ENCODE data around the gene PLCXD1.
"Not testable (repeated sequence)": the region's sequence is repeated elsewhere in the genome, so short reads cannot be mapped to it uniquely, and the experiment has no call there.

The PLCXD1 gene

DNA sequence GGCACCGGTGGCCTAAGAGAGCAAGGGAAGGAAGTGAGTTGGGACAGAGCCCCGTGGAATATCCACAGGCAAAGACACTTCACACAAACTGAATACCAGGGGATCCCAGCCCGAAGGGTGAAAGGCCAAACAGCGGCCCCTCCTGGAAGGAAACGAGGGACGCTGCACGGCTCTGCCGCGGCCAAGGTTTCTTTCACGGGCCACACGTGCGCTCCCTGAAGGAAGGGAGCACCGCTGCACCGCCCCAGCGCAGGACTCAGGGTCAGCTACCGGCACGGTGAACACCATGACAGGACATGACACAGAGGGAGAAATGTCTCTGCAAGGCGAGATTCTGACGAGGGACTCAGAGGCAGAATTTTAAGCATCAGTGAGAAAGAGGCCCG lies 69.0 kb downstream of the PLCXD1 start:
- peaks cover 52% of the 10 kb centered on the region for H3K36me3 ChIP-seq (ENCODE audit: control insufficient read depth, insufficient read depth, low read length)
- WGBS, 2 experiments (ENCODE audit: insufficient coverage in 2 of 2), result 94% methylated on average over 19 to 20 of the region's 20 CpGs
- H3K4me3 ChIP-seq (ENCODE audit: extremely low read depth, insufficient read depth, low read length, poor library complexity, severe bottlenecking), result no peak overlapping the region
- no peak overlapping the region for H3K27ac ChIP-seq (ENCODE audit: low read depth, low read length, severe bottlenecking)
- H3K9me3 ChIP-seq (ENCODE audit: control insufficient read depth, low read length), result no peaks in the 10 kb centered on the region
- H3K4me1 ChIP-seq (ENCODE audit: control insufficient read depth, insufficient read depth, low read length, poor library complexity, severe bottlenecking), result peaks cover 24% of the 10 kb centered on the region

DNA sequence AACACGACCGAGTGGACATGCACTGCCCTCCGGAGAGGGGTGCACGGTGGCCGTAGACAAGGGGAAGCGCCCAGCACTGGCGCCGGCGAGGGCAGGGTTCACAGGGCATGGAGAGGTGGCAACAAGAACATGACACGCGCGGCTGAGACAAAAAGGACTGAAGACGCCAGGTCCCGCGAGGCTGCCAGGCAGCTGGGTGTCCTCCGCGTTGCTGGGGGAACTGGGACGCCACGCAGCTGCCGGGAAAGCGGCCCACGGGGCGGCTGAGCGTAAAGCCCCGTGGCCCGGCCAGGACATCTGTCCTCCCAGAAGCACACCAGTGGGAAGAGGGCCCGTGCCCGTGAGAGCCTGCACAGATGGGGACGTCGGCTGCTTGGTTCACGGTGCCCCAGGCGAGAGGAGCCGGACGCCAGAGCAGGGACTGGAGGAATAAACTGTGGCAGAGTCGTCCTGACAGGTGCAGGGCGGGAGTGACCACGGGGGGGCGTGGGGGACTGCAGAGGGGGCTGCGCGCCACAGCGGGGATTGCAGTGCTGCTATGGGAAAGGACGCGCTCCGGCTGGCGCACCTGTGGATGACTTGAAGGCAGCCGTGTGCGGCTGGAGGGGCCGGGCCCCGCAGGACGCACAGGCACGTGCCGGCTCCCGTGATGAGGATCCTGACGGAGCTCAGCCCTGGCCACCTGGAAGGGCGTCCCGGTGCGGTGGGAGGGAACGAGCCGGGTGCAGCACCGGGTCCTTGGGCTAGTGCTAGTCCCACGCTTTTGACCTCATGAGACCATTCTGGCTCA lies 69.5 kb downstream of the PLCXD1 start:
- H3K4me1 ChIP-seq (ENCODE audit: control insufficient read depth, insufficient read depth, low read length, poor library complexity, severe bottlenecking), result peaks cover 26% of the 10 kb centered on the region
- no peak overlapping the region for H3K4me3 ChIP-seq (ENCODE audit: extremely low read depth, insufficient read depth, low read length, poor library complexity, severe bottlenecking)
- H3K36me3 ChIP-seq (ENCODE audit: control insufficient read depth, insufficient read depth, low read length), result peaks cover 50% of the 10 kb centered on the region
- no peaks in the 10 kb centered on the region for H3K9me3 ChIP-seq (ENCODE audit: control insufficient read depth, low read length)
- H3K27ac ChIP-seq (ENCODE audit: low read depth, low read length, severe bottlenecking), result no peak overlapping the region
- 95 to 96% methylated on average over 58 to 61 of the region's 61 CpGs for WGBS, 2 experiments (ENCODE audit: insufficient coverage in 2 of 2)

DNA sequence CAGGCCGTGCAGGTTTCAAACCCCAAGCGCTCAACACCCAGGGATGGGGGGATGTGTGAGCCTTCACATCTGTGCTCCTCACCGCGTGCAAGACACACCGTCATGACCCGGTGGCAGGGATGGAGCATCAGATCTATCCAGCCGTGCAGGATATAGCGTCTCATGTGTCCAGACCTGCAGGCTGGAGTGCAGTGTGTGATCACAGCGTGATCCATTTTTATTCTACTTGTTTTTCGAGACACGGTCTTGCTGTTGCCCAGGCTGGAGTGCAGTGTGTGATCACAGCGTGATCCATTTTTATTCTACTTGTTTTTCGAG lies 70.1 kb downstream of the PLCXD1 start:
- not testable (repeated sequence) for H3K27ac ChIP-seq (ENCODE audit: low read depth, low read length, severe bottlenecking); H3K4me3 ChIP-seq (ENCODE audit: extremely low read depth, insufficient read depth, low read length, poor library complexity, severe bottlenecking); H3K9me3 ChIP-seq (ENCODE audit: control insufficient read depth, low read length)
- peaks cover 26% of the 10 kb centered on the region for H3K4me1 ChIP-seq (ENCODE audit: control insufficient read depth, insufficient read depth, low read length, poor library complexity, severe bottlenecking)
- WGBS, 2 experiments (ENCODE audit: insufficient coverage in 2 of 2), result 88 to 97% methylated on average over 8 of the region's 13 CpGs
- H3K36me3 ChIP-seq (ENCODE audit: control insufficient read depth, insufficient read depth, low read length), result peaks cover 50% of the 10 kb centered on the region

DNA sequence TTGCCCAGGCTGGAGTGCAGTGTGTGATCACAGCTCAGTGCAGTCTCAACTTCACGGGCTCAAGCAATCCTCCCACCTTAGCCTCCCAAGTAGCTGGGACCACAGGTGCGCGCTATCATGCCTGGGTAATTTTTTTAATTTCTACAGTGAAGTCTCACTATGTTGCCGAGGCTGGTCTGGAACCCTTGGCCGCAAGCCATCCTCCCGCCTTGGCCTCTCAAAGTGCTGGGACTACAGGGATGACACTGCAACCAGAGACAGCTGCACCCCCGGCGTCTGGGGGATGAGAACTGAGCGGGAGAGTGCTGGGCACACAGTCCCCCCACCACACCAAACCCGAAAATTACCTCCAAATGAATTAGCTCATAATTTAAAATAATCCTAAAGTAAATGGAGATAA lies 70.6 kb downstream of the PLCXD1 start:
- H3K36me3 ChIP-seq (ENCODE audit: control insufficient read depth, insufficient read depth, low read length), result peaks cover 50% of the 10 kb centered on the region

DNA sequence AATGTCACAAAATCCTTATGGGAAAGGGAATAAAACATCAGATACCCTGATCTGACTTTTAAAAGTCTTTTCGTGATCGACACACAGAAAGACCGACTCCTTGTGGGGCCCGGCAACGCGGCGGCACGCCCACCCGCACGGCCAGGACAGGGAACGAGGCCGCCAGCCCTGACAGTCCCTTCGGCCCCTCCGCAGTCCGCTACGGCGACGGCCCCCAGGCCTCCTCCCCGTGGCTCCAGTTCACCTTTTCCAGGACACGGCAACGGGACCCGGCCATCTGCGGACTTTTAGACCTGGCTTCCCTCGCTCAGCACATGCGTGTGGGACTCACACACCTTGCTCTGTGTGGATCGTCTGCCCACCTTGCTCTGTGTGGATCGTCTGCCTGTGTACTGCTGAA lies 71.0 kb downstream of the PLCXD1 start:
- Histone ChIP-seq H3K36me3 (ENCODE audit: control insufficient read depth, insufficient read depth, low read length) (peaks cover 46% of the 10 kb centered on the region), H3K4me1 (ENCODE audit: control insufficient read depth, insufficient read depth, low read length, poor library complexity, severe bottlenecking) (peaks cover 33% of the 10 kb centered on the region), H3K4me3 (ENCODE audit: extremely low read depth, insufficient read depth, low read length, poor library complexity, severe bottlenecking) (no peak overlapping the region), H3K9me3 (ENCODE audit: control insufficient read depth, low read length) (no peaks in the 10 kb centered on the region), H3K27ac (ENCODE audit: low read depth, low read length, severe bottlenecking) (no peak overlapping the region)
- WGBS, 2 experiments (ENCODE audit: insufficient coverage in 2 of 2), result 91 to 96% methylated on average over 21 to 27 of the region's 27 CpGs

More for the DNA sequence above, 70.6 kb downstream of the PLCXD1 start:
- 94 to 100% methylated on average over 4 to 6 of the region's 10 CpGs for WGBS, 2 experiments (ENCODE audit: insufficient coverage in 2 of 2)
- H3K4me3 ChIP-seq (ENCODE audit: extremely low read depth, insufficient read depth, low read length, poor library complexity, severe bottlenecking), result no peak overlapping the region
- H3K27ac ChIP-seq (ENCODE audit: low read depth, low read length, severe bottlenecking), result no peak overlapping the region
- peaks cover 28% of the 10 kb centered on the region for H3K4me1 ChIP-seq (ENCODE audit: control insufficient read depth, insufficient read depth, low read length, poor library complexity, severe bottlenecking)
- H3K9me3 ChIP-seq (ENCODE audit: control insufficient read depth, low read length), result no peaks in the 10 kb centered on the region

DNA sequence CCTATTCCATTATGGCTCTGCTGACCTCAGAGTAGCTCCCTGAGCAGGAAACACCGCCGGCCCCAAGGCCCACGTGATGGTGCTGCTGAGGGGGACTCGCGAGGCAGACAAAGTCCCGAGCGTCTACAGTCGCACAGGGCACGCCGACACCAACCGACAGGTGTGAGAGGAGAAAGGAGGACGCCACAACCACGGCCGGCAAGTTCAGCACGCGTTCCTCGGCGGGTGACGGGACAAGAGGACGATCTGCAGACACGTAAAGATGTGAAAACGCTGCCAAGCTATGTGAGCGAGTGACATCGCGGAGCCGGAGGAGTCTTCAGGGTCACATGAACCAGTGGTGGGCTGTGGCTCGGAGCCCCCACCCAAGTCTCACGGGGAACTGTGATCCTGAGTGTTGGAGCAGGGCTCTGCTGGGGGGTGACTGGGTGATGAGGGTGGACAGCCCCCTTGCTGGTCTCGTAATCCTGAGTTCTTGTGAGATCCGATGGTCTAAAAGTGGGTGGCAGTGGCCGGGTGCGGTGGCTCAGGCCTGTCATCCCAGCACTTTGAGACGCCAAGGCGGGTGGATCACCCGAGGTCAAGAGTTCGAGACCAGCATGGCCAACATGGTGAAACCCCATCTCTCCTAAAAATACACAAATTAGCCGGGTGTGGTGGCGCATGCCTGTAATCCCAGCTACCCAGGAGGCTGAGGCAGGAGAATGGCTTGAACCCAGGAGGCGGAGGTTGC lies 71.6 kb downstream of the PLCXD1 start:
- no peak overlapping the region for H3K4me3 ChIP-seq (ENCODE audit: extremely low read depth, insufficient read depth, low read length, poor library complexity, severe bottlenecking)
- WGBS, 2 experiments (ENCODE audit: insufficient coverage in 2 of 2), result 95 to 97% methylated on average over 34 to 39 of the region's 39 CpGs
- H3K9me3 ChIP-seq (ENCODE audit: control insufficient read depth, low read length), result no peaks in the 10 kb centered on the region
- peaks cover 41% of the 10 kb centered on the region for H3K36me3 ChIP-seq (ENCODE audit: control insufficient read depth, insufficient read depth, low read length)
- no peak overlapping the region for H3K27ac ChIP-seq (ENCODE audit: low read depth, low read length, severe bottlenecking)
- peaks cover 38% of the 10 kb centered on the region for H3K4me1 ChIP-seq (ENCODE audit: control insufficient read depth, insufficient read depth, low read length, poor library complexity, severe bottlenecking)
